SK-N-SH treated with all-trans-retinoic acid at 6 μM for 48 hours (cell line): ENCODE data around the gene GUK1.

Experiments
- ARNTL ChIP-seq: fragments of 450-650 bp; formaldehyde crosslinking; IDR thresholded peaks from 2 replicates; pipeline ENCODE4 v1.5.0; 2020; ENCODE audit warnings: low read depth, mild to moderate bottlenecking, moderate library complexity, borderline replicate concordance
- BACH2 ChIP-seq: fragments of 250-450 bp; sonication (Bioruptor Pico); IDR thresholded peaks from 2 replicates; pipeline ENCODE4 v1.9.0; 2021; ENCODE audit warnings: mild to moderate bottlenecking, borderline replicate concordance
- ISL1 ChIP-seq: fragments of 250-450 bp; sonication (Bioruptor Pico); IDR thresholded peaks from 2 replicates; pipeline ENCODE4 v2.1.2; 2022; ENCODE audit warnings: mild to moderate bottlenecking, moderate library complexity
- PPARA ChIP-seq: fragments of 250-450 bp; sonication (Bioruptor Pico); IDR thresholded peaks from 2 replicates; pipeline ENCODE4 v1.5.0; 2020; ENCODE audit warnings: mild to moderate bottlenecking, borderline replicate concordance
- RARB ChIP-seq: fragments of 250-450 bp; sonication (Bioruptor Pico); IDR thresholded peaks from 2 replicates; pipeline ENCODE4 v1.8.0; 2021; ENCODE audit warnings: mild to moderate bottlenecking, moderate library complexity
- TOX ChIP-seq: fragments of 250-450 bp; sonication (Bioruptor Pico); IDR thresholded peaks from 2 replicates; pipeline ENCODE4 v1.8.0; 2021; ENCODE audit warnings: mild to moderate bottlenecking, moderate library complexity, borderline replicate concordance
- ZNF565 ChIP-seq: fragments of 450-650 bp; formaldehyde crosslinking; conservative IDR thresholded peaks from 2 replicates; pipeline ENCODE4 v1.5.0; 2020; ENCODE audit warnings: low read depth, mild to moderate bottlenecking, moderate library complexity
- ZNF8 ChIP-seq: fragments of 450-650 bp; formaldehyde crosslinking; IDR thresholded peaks from 2 replicates; pipeline ENCODE4 v1.5.0; 2020; ENCODE audit warnings: mild to moderate bottlenecking, moderate library complexity
- TF ChIP-seq, protein P1 (sequence below): fragments of 250-450 bp; sonication (Bioruptor Pico); IDR thresholded peaks from 2 replicates; pipeline ENCODE4 v1.8.0; 2020; ENCODE audit warnings: mild to moderate bottlenecking, moderate library complexity, borderline replicate concordance

- TF ChIP-seq PPARA (CRISPR knock-in tag) (no peak), RARB (no peak), ISL1 (CRISPR knock-in tag) (no peak), ZNF8 (CRISPR knock-in tag) (no peak), BACH2 (CRISPR knock-in tag) (no peak), TOX (CRISPR knock-in tag) (no peak), ZNF565 (no peak), ARNTL (CRISPR knock-in tag) (no peak)
- TF ChIP-seq, protein P1, sequence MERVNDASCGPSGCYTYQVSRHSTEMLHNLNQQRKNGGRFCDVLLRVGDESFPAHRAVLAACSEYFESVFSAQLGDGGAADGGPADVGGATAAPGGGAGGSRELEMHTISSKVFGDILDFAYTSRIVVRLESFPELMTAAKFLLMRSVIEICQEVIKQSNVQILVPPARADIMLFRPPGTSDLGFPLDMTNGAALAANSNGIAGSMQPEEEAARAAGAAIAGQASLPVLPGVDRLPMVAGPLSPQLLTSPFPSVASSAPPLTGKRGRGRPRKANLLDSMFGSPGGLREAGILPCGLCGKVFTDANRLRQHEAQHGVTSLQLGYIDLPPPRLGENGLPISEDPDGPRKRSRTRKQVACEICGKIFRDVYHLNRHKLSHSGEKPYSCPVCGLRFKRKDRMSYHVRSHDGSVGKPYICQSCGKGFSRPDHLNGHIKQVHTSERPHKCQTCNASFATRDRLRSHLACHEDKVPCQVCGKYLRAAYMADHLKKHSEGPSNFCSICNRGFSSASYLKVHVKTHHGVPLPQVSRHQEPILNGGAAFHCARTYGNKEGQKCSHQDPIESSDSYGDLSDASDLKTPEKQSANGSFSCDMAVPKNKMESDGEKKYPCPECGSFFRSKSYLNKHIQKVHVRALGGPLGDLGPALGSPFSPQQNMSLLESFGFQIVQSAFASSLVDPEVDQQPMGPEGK (CRISPR knock-in tag): no peak
These were observed 42.6 kb upstream of the GUK1 start for GRCh38 chr1:228097333-228098081.
